Mesenchymal stem cell (in vitro differentiated cells and primary cell): ENCODE data around the gene UBL7.
A peak's percentile ranks its signal among the peaks of the same experiment; 100 is the strongest.

Source experiments
- DNase-seq: peaks from one replicate; pipeline ENCODE4 v3.0.0-alpha.2; 2013
- H2AFZ ChIP-seq: one replicate; pipeline ENCODE4 v1.6.1; 2013; ENCODE audit warnings: low read depth, mild to moderate bottlenecking, control low read depth, inconsistent platforms, low read length, moderate library complexity
- H2AK5ac ChIP-seq: 2 replicates; pipeline ENCODE4 v1.6.1; 2013; ENCODE audit warnings: low read length, moderate library complexity, mild to moderate bottlenecking, inconsistent platforms; ENCODE audit not compliant: severe bottlenecking
- H2BK120ac ChIP-seq: one replicate; pipeline ENCODE4 v1.6.1; 2013; ENCODE audit warnings: low read depth, mild to moderate bottlenecking, inconsistent platforms, low read length, moderate library complexity
- H2BK12ac ChIP-seq, 2 experiments: one replicate each; pipeline ENCODE4 v1.6.1; 2013; ENCODE audit warnings: inconsistent platforms in 2 of 2, low read length in 2 of 2, mild to moderate bottlenecking in 2 of 2, moderate library complexity in 2 of 2, control low read depth in 1 of 2
- H2BK15ac ChIP-seq: one replicate; pipeline ENCODE4 v1.6.1; 2013; ENCODE audit warnings: mild to moderate bottlenecking, low read depth, inconsistent platforms; ENCODE audit not compliant: poor library complexity, severe bottlenecking
- H2BK5ac ChIP-seq: 2 replicates; pipeline ENCODE4 v1.6.1; 2013; ENCODE audit warnings: low read depth, mild to moderate bottlenecking, low read length, control low read depth, inconsistent platforms; ENCODE audit not compliant: poor library complexity, severe bottlenecking
- H3K14ac ChIP-seq, 2 experiments: one replicate each; pipeline ENCODE4 v1.6.1; 2013; ENCODE audit warnings: inconsistent platforms in 2 of 2, low read length in 2 of 2, control low read depth in 1 of 2, mild to moderate bottlenecking in 1 of 2, moderate library complexity in 1 of 2
- H3K18ac ChIP-seq, 2 experiments: one replicate each; pipeline ENCODE4 v1.6.1; 2013; ENCODE audit warnings: inconsistent platforms in 2 of 2, low read length in 2 of 2, control low read depth in 1 of 2, low read depth in 1 of 2, mild to moderate bottlenecking in 1 of 2
- H3K23ac ChIP-seq, 2 experiments: one replicate each; pipeline ENCODE4 v1.6.1; 2013; ENCODE audit warnings: inconsistent platforms in 2 of 2, low read length in 2 of 2, mild to moderate bottlenecking in 2 of 2, moderate library complexity in 2 of 2, control low read depth in 1 of 2
- H3K27ac ChIP-seq: 2 replicates; pipeline ENCODE4 v1.5.1; 2013; ENCODE audit warnings: mild to moderate bottlenecking, moderate library complexity, low read length, control low read depth, inconsistent platforms; ENCODE audit not compliant: poor library complexity, severe bottlenecking
- H3K27me3 ChIP-seq, 2 experiments: 2 replicates each; pipeline versions ENCODE4 v1.6.1 to v1.7.0; 2013; ENCODE audit warnings: low read length in 2 of 2, mild to moderate bottlenecking in 2 of 2, moderate library complexity in 2 of 2, control low read depth in 1 of 2, inconsistent platforms in 1 of 2; ENCODE audit not compliant: control insufficient read depth in 1 of 2, insufficient read depth in 1 of 2
- H3K36me3 ChIP-seq, 2 experiments: 2 replicates each; pipeline versions ENCODE4 v1.6.1 to v1.7.0; 2013; ENCODE audit warnings: low read length in 2 of 2, control low read depth in 1 of 2, inconsistent platforms in 1 of 2, low read depth in 1 of 2, mild to moderate bottlenecking in 1 of 2; ENCODE audit not compliant: insufficient read depth in 2 of 2, control insufficient read depth in 1 of 2
- H3K4ac ChIP-seq, 2 experiments: one replicate each; pipeline ENCODE4 v1.6.1; 2013; ENCODE audit warnings: inconsistent platforms in 2 of 2, low read length in 2 of 2, mild to moderate bottlenecking in 2 of 2, moderate library complexity in 2 of 2, control low read depth in 1 of 2, low read depth in 1 of 2
- H3K4me1 ChIP-seq: 2 replicates; pipeline ENCODE4 v1.6.1; 2013; ENCODE audit warnings: low read depth, low read length, control low read depth; ENCODE audit not compliant: control insufficient read depth, insufficient read depth
- H3K4me2 ChIP-seq: 2 replicates; pipeline ENCODE4 v1.6.1; 2013; ENCODE audit warnings: low read length, mild to moderate bottlenecking, inconsistent platforms; ENCODE audit not compliant: poor library complexity, severe bottlenecking
- H3K4me3 ChIP-seq, 2 experiments: 2 replicates each; pipeline versions ENCODE4 v1.5.1 to v1.7.0; 2013; ENCODE audit warnings: low read length in 2 of 2, mild to moderate bottlenecking in 2 of 2, control low read depth in 1 of 2, low read depth in 1 of 2; ENCODE audit not compliant: insufficient read depth in 1 of 2
- H3K79me1 ChIP-seq: replicated peaks from 2 replicates; pipeline ENCODE4 v1.6.1; 2013; ENCODE audit warnings: mild to moderate bottlenecking, control low read depth, low read length, inconsistent platforms; ENCODE audit not compliant: poor library complexity, severe bottlenecking
- H3K9ac ChIP-seq: 2 replicates; pipeline ENCODE4 v1.7.0; 2013; ENCODE audit warnings: mild to moderate bottlenecking, low read length, moderate library complexity
- H3K9me3 ChIP-seq: 2 replicates; pipeline ENCODE4 v1.7.0; 2013; ENCODE audit warnings: mild to moderate bottlenecking, low read length; ENCODE audit not compliant: control insufficient read depth
- H4K8ac ChIP-seq: one replicate; pipeline ENCODE4 v1.6.1; 2013; ENCODE audit warnings: inconsistent platforms, mild to moderate bottlenecking, low read length, moderate library complexity
- H4K91ac ChIP-seq: one replicate; pipeline ENCODE4 v1.6.1; 2013; ENCODE audit warnings: mild to moderate bottlenecking, low read length, inconsistent platforms
- WGBS: methylation state at CpG from one replicate; pipeline ENCODE4 v1.1.7; 2013; ENCODE audit warnings: mixed read lengths; 5-methylcytosine and 5-hydroxymethylcytosine counted together

Gene UBL7

DNA sequence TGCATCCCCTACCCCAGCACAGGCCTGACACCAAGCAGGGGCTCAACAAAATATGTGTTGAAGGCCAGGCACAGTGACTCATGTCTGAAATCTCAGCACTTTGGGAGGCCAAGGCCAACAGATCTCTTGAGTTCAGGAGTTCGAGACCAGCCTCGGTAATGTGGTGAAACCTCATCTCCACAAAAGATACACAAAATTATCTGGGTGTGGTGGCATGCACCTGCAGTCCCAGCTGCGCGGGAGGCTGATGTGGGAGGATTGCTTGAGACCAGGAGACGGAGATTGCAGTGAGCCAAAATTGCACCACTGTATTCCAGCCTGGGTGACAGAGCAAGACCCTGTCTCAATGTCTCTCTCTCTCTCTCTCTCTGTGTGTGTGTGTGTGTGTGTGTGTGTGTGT is 62.8 kb downstream of the UBL7 start:
- H2BK120ac ChIP-seq = no peak overlapping the region
- no peaks in the 10 kb centered on the region for H3K27me3 ChIP-seq
- H3K14ac ChIP-seq = peak overlapping the region in 1 of 2 experiments; percentile 22
- H2BK15ac ChIP-seq = no peak overlapping the region
- peaks cover 5% of the 10 kb centered on the region for H3K79me1 ChIP-seq
- H3K4me2 ChIP-seq = no peak overlapping the region
- DNase-seq = no peak
- WGBS = 100% methylated on average over 4 of the region's 5 CpGs
- no peak overlapping the region for H2BK5ac ChIP-seq
- H3K4ac ChIP-seq = no peak overlapping the region
- no peak overlapping the region for H4K91ac ChIP-seq
- no peak overlapping the region for H3K4me3 ChIP-seq
- H3K9ac ChIP-seq = no peak overlapping the region
- H3K27ac ChIP-seq = peak overlapping the region; percentile 13
- no peak overlapping the region for H2AFZ ChIP-seq
- H3K4me1 ChIP-seq = peaks cover 61% of the 10 kb centered on the region
- no peaks in the 10 kb centered on the region for H3K36me3 ChIP-seq
- H3K18ac ChIP-seq = no peak overlapping the region
- no peak overlapping the region for H4K8ac ChIP-seq
- H2BK12ac ChIP-seq = no peak overlapping the region
- H3K9me3 ChIP-seq = no peaks in the 10 kb centered on the region
- H3K23ac ChIP-seq = no peak overlapping the region
- peak overlapping the region; percentile 70 for H2AK5ac ChIP-seq

DNA sequence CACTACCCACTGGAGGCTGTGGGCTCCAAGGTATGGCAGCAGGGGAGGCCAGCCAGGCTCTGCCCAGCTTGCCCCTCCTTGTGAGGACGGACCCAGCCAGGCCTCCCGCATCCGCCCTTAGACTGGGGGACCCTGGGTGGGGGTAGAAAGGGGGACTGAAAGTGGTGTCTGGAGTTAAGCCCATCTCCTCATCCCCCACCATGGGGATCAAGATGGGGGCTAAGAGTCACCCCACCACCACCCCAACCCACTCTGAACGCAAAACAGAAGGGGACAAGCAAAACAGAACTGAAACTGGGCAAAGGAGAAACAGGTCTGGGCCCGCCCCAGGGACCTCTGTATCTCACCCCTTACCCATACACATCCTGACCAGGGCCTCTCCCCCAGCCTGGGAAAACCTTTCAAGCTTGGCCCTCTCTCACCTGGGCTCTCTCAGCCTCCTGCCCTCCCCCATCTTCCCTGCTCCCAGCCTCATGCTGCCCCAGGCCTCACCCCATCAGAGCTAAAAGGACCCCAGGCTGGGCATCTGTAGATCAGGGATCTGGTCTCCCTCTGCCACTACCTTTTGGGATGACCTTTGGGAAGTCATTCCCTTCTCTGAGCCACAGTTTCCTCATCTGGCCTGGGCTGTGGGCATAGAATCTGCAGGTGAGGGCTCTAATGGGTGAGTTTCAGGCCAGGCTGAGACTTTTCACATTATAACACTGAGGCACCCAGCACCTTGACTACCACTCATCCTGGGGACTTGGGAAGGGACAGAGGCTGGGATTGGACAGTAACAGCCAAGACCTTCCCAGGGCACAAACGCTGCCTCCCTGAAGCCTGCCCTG is 63.5 kb downstream of the UBL7 start:
- Histone ChIP-seq H3K4me3 (no peak overlapping the region), H3K4me2 (no peak overlapping the region), H3K79me1 (peaks cover 5% of the 10 kb centered on the region), H2BK15ac (no peak overlapping the region), H3K9ac (peak overlapping the region; percentile 50), H3K36me3 (no peaks in the 10 kb centered on the region), H3K18ac (no peak overlapping the region), H3K4me1 (peaks cover 55% of the 10 kb centered on the region), H2AFZ (no peak overlapping the region), H3K14ac (peak overlapping the region in 1 of 2 experiments; percentile 22), H3K23ac (no peak overlapping the region), H2BK120ac (no peak overlapping the region), H2BK12ac (no peak overlapping the region), H3K4ac (peak overlapping the region in 1 of 2 experiments; percentile 28), H4K8ac (no peak overlapping the region), H3K9me3 (no peaks in the 10 kb centered on the region), H2BK5ac (peak overlapping the region; percentile 19), H4K91ac (no peak overlapping the region), H3K27me3 (no peaks in the 10 kb centered on the region), H3K27ac (peak overlapping the region; percentile 47), H2AK5ac (peak overlapping the region; percentile 82)
- 87% methylated on average over 4 of the region's 6 CpGs for WGBS
- no peak for DNase-seq

DNA sequence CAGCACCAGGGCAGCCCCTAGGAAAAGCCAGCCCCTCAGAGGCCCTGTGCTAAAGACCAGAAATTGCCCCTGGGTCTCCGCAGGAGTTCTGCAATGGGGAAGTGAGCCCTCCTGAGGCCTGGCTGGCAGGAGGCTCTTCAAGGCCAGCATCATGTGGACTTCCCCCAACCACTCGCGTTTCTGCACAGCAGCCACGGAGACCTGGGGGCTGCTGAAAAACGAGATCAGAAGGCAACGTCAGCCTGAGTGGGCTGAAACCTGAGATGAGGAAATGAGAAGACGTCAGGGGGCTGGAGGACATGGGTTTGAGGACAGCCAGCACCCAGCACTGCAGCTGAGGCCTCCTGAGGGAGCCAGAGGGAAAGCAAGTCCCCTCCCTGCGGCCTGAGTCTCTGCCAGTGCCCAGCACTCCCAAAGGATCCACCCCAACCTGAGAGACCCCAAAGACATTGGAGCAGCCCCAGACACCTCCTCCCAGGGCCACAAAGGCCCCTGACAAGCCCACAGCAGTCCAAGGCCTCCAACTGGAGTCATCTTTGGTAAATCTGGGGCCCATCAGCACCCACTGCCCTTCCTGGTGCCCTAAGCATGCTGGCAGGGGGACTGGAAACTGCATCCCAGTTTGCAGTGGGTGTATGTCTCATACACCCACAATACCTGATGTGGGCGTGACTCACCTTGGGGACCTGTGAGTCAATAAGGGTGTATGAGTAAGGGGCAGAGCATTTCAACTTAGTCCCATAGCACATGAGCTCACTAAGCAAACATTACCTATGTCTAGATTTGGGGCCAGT is 64.3 kb downstream of the UBL7 start:
- 50% methylated on average over 9 of the region's 9 CpGs for WGBS
- Histone ChIP-seq H3K27me3 (no peaks in the 10 kb centered on the region), H3K18ac (peak overlapping the region in 1 of 2 experiments; percentile 5), H3K4me2 (no peak overlapping the region), H3K4ac (peak overlapping the region in 1 of 2 experiments; percentile 28), H4K91ac (no peak overlapping the region), H3K9me3 (no peaks in the 10 kb centered on the region), H2BK12ac (no peak overlapping the region), H2BK120ac (no peak overlapping the region), H3K27ac (peak overlapping the region; percentile 47), H3K23ac (no peak overlapping the region), H3K36me3 (no peaks in the 10 kb centered on the region), H3K14ac (peak overlapping the region in 1 of 2 experiments; percentile 6), H3K9ac (peak overlapping the region; percentile 50), H3K4me3 (no peak overlapping the region), H3K79me1 (peaks cover 5% of the 10 kb centered on the region), H3K4me1 (peaks cover 55% of the 10 kb centered on the region), H2BK5ac (no peak overlapping the region), H2AFZ (no peak overlapping the region), H2BK15ac (no peak overlapping the region), H4K8ac (no peak overlapping the region), H2AK5ac (peak overlapping the region; percentile 30)
- DNase-seq = no peak

DNA sequence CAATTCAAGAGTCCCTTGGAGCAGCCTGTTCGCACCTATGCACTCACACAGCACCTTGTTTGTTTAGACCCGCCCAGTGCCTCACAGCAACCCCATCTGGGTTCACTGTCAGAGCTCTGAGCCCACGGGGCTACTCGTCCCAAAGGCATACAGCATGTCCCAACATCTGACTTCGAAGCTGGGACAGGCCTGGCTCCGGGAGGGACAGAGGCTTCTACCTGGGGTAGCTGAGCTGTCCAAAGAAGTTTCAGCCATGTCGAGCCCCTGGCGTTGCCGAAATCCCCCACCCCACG is 64.9 kb downstream of the UBL7 start:
- Histone ChIP-seq H2BK5ac (no peak overlapping the region), H4K8ac (no peak overlapping the region), H3K27me3 (no peaks in the 10 kb centered on the region), H2BK120ac (no peak overlapping the region), H3K79me1 (peaks cover 7% of the 10 kb centered on the region), H2BK15ac (no peak overlapping the region), H3K27ac (no peak overlapping the region), H3K9ac (no peak overlapping the region), H3K9me3 (no peaks in the 10 kb centered on the region), H3K4me1 (peaks cover 49% of the 10 kb centered on the region), H3K23ac (no peak overlapping the region), H4K91ac (no peak overlapping the region), H2BK12ac (no peak overlapping the region), H3K36me3 (no peaks in the 10 kb centered on the region), H3K14ac (no peak overlapping the region), H3K4ac (no peak overlapping the region), H2AK5ac (peak overlapping the region; percentile 21), H3K4me2 (no peak overlapping the region), H2AFZ (no peak overlapping the region), H3K18ac (no peak overlapping the region), H3K4me3 (no peak overlapping the region)
- 82% methylated on average over 10 of the region's 10 CpGs for WGBS
- no peak for DNase-seq
